Measurements from ENCODE around the gene ITSN1. TPM values are rescaled to one million over a fixed set of nuclear protein-coding genes. Genes with fewer than 3 reads are reported as not detected.
"Not testable (repeated sequence)": the region's sequence is repeated elsewhere in the genome, so short reads cannot be mapped to it uniquely, and the experiment has no call there.

ITSN1 gene
- total RNA-seq, 1 donor from 2014 or later = 2.4 TPM

DNA sequence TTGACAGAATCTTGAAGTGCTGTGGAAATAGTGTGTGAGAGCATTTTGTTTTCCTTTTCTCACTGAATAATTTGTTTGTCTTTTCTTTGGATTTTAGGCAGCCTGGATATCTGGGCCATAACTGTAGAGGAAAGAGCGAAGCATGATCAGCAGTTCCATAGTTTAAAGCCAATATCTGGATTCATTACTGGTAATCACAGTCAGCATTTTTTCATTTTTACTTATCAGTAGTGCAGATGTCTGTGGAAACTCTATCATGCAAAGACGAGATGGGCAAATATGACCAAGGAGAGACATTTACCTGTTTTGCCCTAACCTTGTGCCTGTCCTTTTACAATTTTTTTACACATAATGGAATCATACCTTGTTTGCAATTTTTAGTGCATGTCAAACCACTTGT is 78.8 kb downstream of the ITSN1 start:
- intact Hi-C loops (cut with micrococcal nuclease) = no loop called here

DNA sequence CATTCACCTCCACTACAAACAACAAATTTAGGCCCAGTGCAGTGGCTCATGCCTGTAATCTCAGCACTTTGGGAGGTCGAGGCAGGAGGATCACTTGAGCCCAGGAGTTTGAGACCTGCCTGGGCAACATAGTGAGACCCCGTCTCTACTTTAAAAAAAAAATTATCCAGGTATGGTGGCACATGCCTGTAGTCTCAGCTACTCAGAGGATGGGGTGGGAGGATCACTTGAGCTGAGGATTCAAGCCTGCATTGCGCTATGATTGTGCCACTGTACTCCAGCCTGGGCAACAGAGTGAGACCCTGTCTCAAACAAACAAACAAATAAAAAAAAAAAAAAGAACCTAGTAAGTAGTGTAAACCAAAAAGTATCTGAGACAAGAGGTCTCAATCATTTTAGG is 86.8 kb downstream of the ITSN1 start:
- intact Hi-C loops (cut with micrococcal nuclease) = not testable (repeated sequence)

DNA sequence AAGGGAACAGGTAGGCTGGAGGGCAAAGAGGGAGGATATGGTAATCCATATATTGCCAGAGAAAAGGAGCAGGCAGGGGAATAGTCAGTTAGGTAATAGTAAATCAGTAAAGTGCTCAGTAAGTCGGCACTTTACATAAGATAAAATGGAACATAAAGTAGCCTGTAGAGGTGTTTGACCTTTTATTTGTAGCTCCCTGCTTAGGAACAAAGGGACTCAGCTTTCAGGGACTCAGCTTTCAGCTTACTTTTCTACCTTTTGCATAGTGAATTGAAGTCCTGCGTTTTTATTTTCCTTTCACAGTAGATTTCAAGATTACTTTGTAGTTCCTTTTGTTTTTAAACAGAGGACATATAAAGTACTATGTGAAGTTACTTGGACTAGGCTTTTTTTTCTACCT is 87.3 kb downstream of the ITSN1 start:
- intact Hi-C loops (cut with micrococcal nuclease) = no loop called here

DNA sequence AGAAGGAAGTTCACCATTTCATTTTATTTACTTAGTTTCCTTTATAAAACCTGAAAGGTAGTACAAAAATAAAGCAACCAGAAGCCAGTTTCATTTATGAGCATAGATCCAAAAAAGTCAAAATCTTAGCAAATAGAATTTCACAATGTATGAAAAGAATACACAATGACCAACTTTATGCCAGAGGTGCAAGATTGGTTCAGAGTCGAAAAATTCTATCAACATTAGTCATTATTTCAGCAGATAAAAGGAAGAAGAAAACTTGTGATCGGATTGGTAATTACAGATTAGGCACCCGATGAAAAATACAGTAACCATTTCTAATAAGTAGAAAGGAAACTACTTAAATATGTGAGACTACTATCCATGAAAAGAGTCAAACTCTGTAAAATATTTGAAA is 89.1 kb downstream of the ITSN1 start:
- intact Hi-C loops (cut with micrococcal nuclease) = no loop called here

DNA sequence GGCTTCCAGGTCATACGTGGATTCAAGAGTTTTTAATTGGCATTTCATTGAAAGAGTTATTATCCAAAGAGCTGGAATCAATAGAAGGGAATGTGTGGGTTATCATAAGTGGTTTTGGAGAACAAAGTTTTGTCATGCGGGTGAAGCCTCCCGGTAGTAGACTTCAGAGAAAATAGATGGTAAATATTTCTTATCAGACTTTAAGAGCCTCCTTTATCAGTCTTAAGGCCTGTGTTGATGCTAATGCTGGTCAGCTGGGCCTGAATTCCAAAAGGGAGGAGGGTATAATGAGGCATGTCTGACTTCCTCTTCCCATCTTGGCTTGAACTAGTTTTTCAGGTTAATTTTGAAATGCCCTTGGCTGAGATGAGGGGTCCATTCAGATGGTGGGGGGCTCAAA is 89.7 kb downstream of the ITSN1 start:
- intact Hi-C loops (cut with micrococcal nuclease) = no loop called here

DNA sequence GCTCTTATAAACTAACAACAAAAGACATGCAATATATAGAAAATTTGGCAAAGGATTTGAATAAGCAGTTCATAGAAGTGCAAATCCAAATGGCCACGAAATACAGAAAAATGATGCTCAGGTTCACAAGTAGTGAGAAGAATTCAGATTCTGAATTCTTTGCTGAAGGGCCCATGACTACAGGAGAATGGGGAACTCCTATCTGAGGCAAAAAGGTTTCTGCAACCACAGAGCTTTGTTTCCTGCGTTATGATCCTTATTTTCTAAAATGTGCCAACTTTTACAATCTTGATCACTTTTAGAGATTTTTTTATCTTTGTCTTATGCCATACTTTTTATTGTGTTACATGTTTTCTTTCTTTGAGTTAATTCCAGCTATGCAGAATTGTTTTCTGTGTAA is 91.3 kb downstream of the ITSN1 start:
- intact Hi-C loops (cut with micrococcal nuclease) = no loop called here

DNA sequence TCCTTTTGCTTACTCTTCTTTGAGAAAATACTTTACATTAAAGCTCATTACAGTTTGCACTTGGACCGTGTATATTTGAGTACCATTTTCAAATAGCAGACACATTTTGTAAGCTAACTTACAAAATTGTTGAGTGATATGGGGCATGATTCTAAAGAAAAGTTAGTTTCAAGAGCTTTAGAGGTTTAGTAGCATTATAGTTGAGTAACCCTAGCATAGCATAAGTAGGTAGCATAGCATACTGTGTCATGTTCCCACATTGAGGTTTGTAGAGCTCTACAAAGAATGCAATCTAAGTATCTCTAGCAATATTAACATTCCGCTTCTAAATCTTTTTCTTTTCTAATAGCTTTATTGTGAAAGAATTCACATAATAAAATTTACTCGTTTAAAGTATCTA is 92.0 kb downstream of the ITSN1 start:
- intact Hi-C loops (cut with micrococcal nuclease) = no loop called here

DNA sequence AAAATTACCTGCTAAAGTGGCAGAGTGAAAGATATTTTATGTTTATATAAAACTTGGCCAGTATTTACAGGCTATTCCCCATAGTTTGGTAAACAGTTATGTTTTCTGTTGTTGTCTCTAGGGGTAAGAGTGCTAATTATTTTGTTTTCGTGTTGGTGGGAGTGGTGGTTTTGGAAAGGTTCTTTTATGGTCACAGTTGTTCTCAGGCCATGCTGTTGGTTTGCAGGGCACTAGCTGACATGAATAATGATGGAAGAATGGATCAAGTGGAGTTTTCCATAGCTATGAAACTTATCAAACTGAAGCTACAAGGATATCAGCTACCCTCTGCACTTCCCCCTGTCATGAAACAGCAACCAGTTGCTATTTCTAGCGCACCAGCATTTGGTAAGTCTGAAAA is 92.5 kb downstream of the ITSN1 start:
- intact Hi-C loops (cut with micrococcal nuclease) = no loop called here

DNA sequence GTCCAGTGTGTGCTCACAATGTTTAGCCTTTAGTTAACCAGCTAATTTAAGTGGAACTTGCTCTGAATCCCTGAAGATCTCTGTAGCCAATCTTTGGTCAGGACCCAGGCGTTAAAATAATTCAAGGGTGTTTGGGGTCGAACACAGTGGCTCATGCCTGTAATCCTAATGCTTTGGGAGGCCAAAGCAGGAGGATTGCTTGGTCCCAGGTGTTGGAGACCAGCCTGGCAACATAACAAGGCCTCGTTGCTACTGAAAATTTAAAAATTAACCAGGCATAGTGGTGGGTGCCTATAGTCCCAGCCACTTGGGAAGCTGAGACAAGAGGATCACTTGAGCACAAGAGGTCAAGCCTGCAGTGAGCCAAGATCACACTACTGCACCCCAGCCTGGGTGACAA is 94.3 kb downstream of the ITSN1 start:
- intact Hi-C loops (cut with micrococcal nuclease) = no loop called here

DNA sequence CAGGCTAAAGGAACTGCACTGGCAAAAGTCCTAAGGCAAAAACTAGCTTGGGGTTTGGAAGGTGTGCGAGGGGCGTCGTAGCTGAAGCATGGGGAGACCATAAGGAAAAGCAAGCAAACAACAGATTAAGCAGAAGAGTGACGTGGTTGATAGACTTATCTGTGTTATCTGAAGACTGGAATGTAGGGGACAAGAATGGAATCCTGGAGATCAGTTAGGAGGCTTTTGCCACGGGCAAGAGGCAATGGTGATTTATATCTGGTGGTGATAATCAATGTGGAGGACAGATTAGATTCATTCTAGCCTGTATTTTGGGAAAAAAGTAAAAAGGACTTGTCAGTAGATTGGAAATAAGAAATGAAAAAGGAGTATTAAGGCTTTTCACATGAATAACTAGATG is 97.4 kb downstream of the ITSN1 start:
- intact Hi-C loops (cut with micrococcal nuclease) = no loop called here

DNA sequence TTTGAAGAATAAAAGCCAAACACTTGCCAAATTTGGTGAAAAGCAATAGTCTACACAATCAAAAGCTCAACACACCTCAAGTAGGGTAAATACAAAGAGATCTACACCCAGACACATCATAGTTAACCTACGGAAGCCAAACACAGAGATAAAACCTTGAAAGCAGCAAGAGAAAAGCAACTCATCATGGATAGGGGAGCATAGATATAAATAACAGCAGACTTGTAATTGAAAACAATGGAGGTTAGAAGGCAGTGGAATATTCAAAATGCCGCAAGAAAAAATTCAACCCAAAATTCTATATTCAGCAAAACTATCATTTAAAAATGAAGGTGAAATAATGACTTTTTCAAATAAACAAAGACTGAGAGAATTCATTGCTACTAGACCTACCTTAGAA is 105.1 kb downstream of the ITSN1 start:
- intact Hi-C loops (cut with micrococcal nuclease) = no loop called here

DNA sequence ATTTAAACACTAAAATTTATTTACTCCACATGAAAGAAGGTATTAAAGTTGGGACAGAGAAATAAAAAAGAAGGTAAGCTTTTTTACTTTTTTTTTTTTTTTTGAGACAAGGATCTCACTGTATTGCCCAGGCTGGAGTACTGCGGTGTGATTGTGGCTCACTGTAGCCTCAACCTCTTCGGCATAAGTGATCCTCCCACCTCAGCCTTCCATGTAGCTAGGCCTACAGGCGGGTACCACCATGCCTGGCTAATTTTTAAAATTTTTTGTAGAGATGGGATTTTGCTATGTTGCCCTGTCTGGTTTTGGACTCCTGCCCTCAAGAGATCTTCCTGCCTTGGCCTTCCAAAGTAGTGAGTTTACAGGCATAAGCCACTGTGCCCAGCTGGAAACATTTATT is 106.6 kb downstream of the ITSN1 start:
- intact Hi-C loops (cut with micrococcal nuclease) = no loop called here

DNA sequence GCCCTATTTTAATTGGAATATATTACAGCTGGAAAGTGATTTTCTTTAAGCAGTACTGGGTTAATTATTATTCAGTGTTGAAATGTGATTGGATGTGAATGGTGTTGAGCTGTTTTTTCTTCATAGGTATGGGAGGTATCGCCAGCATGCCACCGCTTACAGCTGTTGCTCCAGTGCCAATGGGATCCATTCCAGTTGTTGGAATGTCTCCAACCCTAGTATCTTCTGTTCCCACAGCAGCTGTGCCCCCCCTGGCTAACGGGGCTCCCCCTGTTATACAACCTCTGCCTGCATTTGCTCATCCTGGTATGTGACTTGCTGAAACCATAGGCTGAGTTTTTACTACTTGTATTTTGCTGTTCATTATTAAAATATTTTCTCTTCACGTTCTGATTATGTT is 107.7 kb downstream of the ITSN1 start:
- intact Hi-C loops (cut with micrococcal nuclease) = no loop called here

DNA sequence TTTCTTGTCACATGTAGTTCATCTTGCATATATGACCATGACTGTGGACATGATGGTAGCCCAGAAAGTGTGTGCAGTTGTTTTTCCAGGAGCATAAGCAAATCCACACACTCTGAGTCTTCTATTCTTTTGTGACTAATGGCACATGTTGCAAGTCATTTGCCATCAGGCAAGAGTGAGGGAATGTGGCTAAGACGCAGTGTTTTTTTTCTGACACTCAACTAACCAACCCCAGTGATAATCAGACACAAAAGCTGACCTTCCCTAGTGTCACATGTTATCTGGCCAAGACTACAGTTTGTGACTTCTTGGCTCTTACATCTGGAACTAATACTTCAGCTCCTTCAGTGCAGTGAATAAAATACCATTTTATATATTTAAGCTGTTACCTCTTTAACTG is 108.8 kb downstream of the ITSN1 start:
- intact Hi-C loops (cut with micrococcal nuclease) = no loop called here

DNA sequence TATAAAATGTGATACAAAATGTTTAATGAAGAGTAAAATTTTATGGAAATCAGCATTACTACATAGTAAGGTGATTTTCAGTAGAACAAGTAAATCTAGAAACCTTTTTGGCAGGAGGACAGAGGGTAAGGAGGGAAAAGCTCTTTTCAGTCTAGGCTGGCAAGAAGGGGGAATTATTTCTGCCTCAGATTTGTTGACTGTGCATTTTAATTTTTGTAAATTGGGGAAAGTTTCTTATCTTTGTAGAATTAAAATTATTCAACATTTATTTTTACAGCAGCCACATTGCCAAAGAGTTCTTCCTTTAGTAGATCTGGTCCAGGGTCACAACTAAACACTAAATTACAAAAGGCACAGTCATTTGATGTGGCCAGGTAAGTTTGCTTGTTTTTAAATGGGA is 109.2 kb downstream of the ITSN1 start:
- intact Hi-C loops (cut with micrococcal nuclease) = no loop called here

DNA sequence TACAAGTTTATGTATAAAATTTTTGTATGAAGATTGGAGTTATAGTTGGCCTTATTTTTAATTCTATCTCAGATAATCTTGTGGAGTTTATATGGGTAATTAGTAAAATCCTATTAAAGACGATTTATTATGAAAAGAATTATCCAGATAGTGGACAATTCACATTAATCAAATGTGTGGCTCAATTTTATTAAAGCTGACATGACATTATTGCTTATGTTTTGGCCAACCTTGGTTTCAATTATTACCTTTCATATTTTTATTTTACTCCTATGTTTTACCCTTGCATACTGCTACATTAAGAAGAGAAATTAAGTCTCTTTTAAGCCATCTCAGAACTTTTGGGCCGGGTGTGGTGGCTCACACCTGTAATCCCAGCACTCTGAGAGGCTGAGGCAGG is 110.0 kb downstream of the ITSN1 start:
- intact Hi-C loops (cut with micrococcal nuclease) = no loop called here

DNA sequence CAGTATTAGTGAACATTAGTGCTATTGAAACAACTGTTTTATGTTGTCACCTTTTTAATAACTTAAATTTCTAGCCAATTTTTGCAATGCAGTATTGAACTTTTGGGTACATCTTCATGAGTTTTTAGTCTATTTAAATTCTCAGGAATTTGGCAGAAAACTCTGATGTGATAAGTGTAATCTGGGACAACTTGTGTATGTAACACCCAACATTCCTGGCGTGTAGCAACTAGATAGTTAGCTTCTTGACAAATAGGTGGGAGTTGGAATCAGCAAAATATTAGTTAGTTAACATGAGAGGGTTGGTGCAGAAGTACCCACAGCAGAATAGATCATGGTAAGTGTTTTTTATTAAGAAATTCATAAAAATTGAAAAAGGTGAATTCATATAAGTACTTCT is 111.6 kb downstream of the ITSN1 start:
- intact Hi-C loops (cut with micrococcal nuclease) = no loop called here

DNA sequence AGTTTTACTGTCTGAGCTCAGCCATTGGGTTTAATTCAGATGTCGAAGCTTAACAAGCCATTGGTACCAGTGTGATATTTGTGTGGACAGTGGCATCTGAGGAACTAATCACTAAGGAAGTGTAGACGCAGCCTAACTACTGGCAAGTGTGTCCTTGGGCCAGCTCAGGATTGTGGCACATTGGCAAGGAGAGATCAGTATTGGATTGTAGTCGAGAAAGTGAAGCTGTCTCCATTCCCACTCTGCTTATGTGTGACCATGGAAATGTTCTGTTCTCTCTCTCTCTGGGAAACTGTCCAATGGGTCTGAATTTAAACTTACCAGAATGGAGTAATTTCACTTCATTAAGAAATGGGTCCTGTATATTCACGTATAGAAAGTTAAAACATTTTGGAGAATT is 112.2 kb downstream of the ITSN1 start:
- intact Hi-C loops (cut with micrococcal nuclease) = no loop called here

DNA sequence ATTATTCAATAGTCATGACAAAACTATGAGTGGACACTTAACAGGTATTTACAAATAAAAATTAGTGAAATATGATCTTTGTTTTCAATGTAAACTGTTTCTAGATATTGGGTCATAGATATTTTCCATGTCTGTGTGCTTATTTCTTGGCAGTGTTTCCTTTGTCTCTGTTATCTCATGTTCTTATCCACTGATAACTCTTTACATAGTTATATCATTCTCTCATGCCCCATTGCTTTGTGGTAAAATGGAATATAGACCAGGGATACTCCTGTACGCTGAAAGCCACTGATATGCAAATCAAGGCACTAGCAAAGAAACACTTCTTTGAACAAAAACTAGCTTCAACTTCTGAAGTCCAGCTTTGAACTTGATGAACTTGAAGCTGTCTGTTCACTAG is 113.1 kb downstream of the ITSN1 start:
- intact Hi-C loops (cut with micrococcal nuclease) = no loop called here

DNA sequence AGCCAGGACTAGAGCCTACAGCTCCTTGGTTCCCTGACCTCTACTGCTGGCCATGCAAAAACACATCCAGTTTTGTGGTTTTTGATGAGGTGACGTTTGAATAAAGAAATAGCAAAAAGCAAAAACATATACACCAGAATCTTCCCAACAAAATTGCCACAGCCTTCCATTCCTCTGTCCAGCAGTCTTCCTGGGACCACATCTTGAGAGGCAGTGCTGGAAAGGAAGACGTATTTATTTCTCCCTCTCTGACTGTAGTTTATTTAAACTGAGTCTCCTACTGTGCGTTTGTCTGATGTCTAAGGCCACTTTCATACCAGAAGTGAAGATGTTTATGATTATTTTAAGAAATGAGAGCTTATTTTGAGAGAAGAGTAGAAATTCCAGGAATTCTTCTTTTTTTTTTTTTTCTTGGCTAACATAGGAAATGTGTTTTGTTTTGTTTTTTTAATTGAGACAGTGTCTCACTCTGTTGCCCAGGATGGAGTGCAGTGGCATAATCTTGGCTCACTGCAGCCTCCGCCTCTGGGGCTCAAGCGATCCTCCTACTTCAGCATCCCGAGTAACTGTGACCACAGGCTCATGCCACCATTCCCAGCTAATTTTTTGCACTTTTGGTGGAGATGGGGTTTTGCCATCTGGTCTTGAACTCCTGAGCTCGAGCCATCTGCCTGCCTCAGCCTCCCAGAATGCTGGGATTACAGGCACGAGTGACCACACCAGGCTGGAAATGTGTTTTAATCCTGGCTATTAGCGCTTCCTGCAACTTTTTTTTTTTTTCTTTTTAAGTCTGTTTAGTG is 118.5 kb downstream of the ITSN1 start:
- intact Hi-C loops (cut with micrococcal nuclease) = no loop called here

DNA sequence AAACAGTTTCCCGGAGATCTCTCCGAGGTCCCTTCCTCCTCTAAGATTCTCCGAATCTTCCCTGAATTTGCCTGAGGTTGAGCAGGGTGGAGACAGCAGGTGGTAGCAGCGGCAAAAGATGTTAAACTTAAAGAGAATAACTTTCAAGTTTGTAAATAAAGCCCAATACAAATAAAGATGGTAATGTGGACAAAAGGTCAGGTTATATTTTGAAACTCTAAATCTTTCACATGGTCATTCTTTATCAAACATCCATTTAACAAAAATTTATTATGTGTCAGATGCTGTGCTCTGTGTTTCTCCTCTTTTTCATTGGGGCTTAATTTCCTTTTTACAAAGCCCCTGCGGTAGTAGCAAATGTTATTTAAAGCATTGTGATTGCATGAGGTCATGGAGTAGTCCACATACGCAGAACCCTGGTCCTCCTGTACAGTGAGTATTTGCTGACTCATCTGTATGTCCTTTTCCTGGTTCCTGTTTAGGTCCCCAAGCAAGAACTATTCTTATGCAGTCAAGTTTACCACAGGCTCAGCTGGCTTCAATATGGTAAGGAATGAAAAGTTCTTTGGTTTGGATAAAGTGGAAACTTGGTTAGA is 119.2 kb downstream of the ITSN1 start:
- intact Hi-C loops (cut with micrococcal nuclease) = no loop called here

DNA sequence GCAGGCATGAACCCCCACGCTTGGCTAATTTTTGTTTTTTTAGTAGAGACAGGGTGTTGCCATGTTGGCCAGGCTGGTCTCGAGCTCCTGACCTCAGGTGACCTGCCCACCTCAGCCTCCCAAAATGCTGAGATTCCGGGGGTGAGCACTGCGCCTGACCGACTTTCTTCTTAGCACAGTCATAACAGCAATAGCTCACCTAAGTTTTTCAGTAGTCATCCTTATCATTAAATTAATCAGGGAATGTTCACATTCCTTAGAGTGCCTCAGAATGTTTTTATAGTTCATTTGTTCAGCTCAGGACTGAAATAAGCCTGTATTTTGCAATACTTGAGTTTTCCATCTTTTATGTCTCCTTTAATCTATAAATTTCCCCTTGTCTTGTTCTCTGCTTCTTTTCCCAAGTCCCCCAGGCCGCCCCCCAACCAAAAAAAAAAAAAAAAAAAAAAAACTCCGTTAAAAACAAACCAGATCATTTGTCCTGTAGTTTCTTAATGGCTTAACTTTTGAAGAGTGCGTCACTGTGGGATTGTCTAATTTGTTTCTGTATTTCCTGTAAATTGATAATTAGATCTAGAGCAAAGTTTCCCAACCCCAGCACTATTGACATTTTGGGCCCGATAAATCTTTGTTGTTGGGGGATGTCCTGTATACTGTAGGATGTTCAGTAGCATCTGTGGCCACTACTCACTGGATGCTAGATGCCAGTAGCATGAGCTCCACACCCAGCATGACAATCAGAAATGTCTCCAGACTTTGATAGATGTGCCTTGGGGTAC is 120.7 kb downstream of the ITSN1 start:
- intact Hi-C loops (cut with micrococcal nuclease) = no loop called here

DNA sequence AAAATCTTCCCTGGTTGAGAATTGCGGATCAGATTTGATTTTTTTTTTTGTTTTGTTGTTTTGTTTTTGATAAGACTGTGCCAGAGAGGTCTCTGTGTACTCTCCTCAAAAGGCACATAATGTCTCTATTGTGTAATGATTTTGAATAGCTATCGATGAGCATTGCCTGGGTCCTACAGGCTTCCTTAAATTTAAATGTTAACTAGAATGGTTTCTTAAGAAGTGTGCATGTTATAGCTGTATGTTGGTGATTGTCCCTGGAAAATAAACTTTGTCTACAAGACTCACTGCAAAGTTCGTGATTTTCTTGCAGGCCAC is 121.2 kb downstream of the ITSN1 start:
- intact Hi-C loops (cut with micrococcal nuclease) = no loop called here
